Fibroblast of pulmonary artery (primary cell): ENCODE results near the gene ABCB10.

Experiments
- DNase-seq: peaks from one replicate; pipeline ENCODE4 v3.0.0-alpha.2; 2010; ENCODE audit warnings: low read depth
- H3K4me3 ChIP-seq: replicated peaks from 2 replicates; pipeline ENCODE4 v1.5.1; 2011; ENCODE audit warnings: low read depth, mild to moderate bottlenecking, control low read depth, low read length, moderate library complexity
- TF ChIP-seq, protein P1 (sequence below): IDR thresholded peaks from 2 replicates; pipeline ENCODE4 v1.5.1; 2011; ENCODE audit warnings: mild to moderate bottlenecking, control low read depth, low read length, inconsistent platforms; ENCODE audit errors: missing control alignments

ABCB10 gene

GRCh38 chr1:229506633-229507032 lies 51.9 kb downstream of the ABCB10 start:
- no peak overlapping the region for H3K4me3 ChIP-seq
- TF ChIP-seq, protein P1, sequence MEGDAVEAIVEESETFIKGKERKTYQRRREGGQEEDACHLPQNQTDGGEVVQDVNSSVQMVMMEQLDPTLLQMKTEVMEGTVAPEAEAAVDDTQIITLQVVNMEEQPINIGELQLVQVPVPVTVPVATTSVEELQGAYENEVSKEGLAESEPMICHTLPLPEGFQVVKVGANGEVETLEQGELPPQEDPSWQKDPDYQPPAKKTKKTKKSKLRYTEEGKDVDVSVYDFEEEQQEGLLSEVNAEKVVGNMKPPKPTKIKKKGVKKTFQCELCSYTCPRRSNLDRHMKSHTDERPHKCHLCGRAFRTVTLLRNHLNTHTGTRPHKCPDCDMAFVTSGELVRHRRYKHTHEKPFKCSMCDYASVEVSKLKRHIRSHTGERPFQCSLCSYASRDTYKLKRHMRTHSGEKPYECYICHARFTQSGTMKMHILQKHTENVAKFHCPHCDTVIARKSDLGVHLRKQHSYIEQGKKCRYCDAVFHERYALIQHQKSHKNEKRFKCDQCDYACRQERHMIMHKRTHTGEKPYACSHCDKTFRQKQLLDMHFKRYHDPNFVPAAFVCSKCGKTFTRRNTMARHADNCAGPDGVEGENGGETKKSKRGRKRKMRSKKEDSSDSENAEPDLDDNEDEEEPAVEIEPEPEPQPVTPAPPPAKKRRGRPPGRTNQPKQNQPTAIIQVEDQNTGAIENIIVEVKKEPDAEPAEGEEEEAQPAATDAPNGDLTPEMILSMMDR, result no peak
- no peak for DNase-seq

- no peak overlapping the region for H3K4me3 ChIP-seq
- TF ChIP-seq, protein P1, result no peak
- no peak for DNase-seq
These were observed 62.7 kb downstream of the ABCB10 start for GRCh38 chr1:229495782-229496181.

DNA sequence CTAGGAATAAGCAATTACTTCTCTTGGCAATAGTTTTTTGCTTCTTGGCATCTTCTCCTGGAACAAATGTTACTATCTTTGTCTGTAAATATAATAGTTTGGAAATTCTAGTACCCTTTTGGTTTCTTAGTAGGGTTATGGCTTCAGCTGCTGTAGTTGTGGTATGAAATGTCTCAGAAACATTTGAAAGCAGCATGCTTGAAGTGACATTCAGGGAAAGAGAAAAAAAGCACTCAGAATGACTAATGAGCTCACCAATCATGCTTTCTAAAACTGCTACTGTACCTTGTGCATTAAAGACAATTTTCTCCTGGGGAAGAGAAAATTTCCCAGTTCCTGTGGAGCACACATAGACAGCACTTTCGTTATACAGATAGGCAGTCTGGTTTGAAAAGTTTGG lies 71.3 kb downstream of the ABCB10 start:
- TF ChIP-seq, protein P1, result no peak

GRCh38 chr1:229485318-229485717 lies 73.2 kb downstream of the ABCB10 start:
- TF ChIP-seq, protein P1, result no peak
- no peak overlapping the region for H3K4me3 ChIP-seq
- DNase-seq, result no peak

More for the DNA sequence above, 71.3 kb downstream of the ABCB10 start:
- no peak overlapping the region for H3K4me3 ChIP-seq
- DNase-seq, result no peak

GRCh38 chr1:229482511-229482910 lies 76.0 kb downstream of the ABCB10 start:
- DNase-seq, result no peak
- H3K4me3 ChIP-seq, result no peak overlapping the region
- TF ChIP-seq, protein P1, result no peak

DNA sequence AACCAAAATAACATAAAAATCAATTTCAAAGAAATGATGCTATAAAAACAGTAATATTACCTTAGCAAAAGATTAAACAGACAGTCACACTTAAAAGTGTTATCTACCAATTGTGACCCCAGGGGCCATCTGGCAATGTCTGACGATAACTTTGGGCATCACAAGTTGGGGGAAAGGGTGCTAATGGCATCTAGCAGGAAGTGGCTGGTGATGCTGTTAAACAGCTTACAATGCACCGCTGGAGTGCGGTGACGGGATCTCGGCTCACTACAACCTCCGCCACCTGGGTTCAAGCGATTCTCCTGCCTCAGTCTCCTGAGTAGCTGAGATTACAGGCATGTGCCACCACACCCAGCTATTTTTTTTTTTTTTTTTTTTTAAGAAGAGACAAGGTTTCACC lies 78.0 kb downstream of the ABCB10 start:
- TF ChIP-seq, protein P1, result no peak
- H3K4me3 ChIP-seq, result no peak overlapping the region
- DNase-seq, result no peak

DNA sequence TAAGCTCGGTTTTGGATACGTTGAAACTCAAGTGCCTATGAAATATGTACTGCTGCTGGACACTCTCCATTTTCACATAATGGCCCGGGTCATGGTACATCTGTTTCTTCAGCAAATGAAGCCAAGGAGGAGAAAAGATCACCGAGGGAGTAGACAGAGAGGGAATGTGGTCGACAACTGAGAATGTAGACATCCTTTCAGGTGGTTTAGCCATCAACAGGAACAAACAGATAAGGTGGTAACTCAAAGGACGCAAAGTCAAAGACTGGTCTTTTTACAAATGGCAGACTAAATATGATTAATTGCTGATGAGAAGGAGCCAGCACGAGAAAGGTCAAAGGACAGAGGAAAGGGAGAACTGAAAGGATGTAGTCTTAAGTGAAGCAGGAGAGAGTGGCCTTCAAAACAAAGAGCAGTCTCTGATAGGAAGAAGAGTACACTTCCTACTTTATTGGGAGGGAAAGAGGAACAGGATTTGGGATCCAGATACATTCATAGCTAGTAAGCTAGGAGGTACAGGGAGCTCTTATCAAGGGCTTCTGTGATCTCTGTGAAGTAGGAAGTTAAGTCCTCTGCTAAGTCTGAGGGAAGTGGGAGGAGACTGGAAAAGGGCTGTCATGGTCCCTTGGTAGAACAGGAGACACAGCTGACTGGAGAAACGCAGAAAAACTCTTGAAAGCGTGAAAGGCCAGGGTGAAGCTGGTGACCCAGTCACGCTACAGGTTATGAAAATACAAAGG lies 78.7 kb downstream of the ABCB10 start:
- no peak overlapping the region for H3K4me3 ChIP-seq
- no peak for DNase-seq
- TF ChIP-seq, protein P1, result no peak
